GM12878 (cell line): ENCODE data around the gene EPB41. TPM values are rescaled to one million over a fixed set of nuclear protein-coding genes. Genes with fewer than 3 reads are reported as not detected.

ENCODE experiments used
- CBX5 ChIP-seq: sonication (generic); IDR thresholded peaks from 2 replicates; pipeline ENCODE4 v1.6.1; 2016; ENCODE audit warnings: low read depth, moderate library complexity, mild to moderate bottlenecking, inconsistent platforms
- CEBPB ChIP-seq, 2 experiments: fragments of 150-350 bp in 1 of 2; IDR thresholded peaks; 2 replicates each; pipeline ENCODE4 v1.6.1; 2012 to 2014; ENCODE audit warnings: low read depth in 2 of 2, low read length in 2 of 2, borderline replicate concordance in 1 of 2, inconsistent platforms in 1 of 2
- RELA ChIP-seq: fragments of 450-650 bp; IDR thresholded peaks from 2 replicates; pipeline ENCODE4 v1.8.0; 2014; ENCODE audit warnings: borderline replicate concordance; ENCODE audit not compliant: partially characterized antibody
- SIN3A ChIP-seq: IDR thresholded peaks from 2 replicates; pipeline ENCODE4 v1.6.1; 2012; ENCODE audit warnings: low read depth, low read length, improper control_type of control experiment
- polyA plus RNA-seq, 11 experiments: library from polyadenylated mRNA; depleted of rRNA in 4 of 11; unstranded in 6 of 11; stranded (reverse) in 5 of 11; fragments of >200 nt; fragmentation: Nextera tagmentation in 4 of 11; fragmentation: Illumina TruSeq in 1 of 11; extraction: Ambion mirVana in 4 of 11; extraction: Trizol in 1 of 11; gene quantifications; 1 replicate in 1 of 11; 2 replicates in 10 of 11; pipeline versions ENCODE4 v1.2.1 to v1.2.3, GENCODE V29; 2011 to 2016; ENCODE audit warnings: inconsistent platforms in 2 of 11, missing spikeins in 2 of 11, low read depth in 1 of 11
- total RNA-seq, 4 experiments: library from RNA; depleted of rRNA in 3 of 4; stranded (reverse); fragments of >200 nt in 3 of 4; fragmentation: Illumina TruSeq in 1 of 4; extraction: Trizol in 1 of 4; gene quantifications; 2 replicates each; pipeline versions ENCODE4 v1.2.1 to v1.2.3, GENCODE V29; 2013 to 2021
- TF ChIP-seq, protein P1 (sequence below): fragments of 450-650 bp; formaldehyde crosslinking; IDR thresholded peaks from 2 replicates; pipeline ENCODE4 v1.5.0; 2022; ENCODE audit warnings: mild to moderate bottlenecking, missing genetic modification characterization
- TF ChIP-seq, protein P2 (sequence below): fragments of 450-650 bp; IDR thresholded peaks from 2 replicates; pipeline ENCODE4 v1.6.1; 2016; ENCODE audit warnings: mild to moderate bottlenecking

Gene EPB41
- total and polyA plus RNA-seq, 10 of the 15 experiments (the other 5 are each of a cell fraction or from before 2014, with no cell fraction given): 1.1 to 77.6 (median 58.8) TPM

DNA sequence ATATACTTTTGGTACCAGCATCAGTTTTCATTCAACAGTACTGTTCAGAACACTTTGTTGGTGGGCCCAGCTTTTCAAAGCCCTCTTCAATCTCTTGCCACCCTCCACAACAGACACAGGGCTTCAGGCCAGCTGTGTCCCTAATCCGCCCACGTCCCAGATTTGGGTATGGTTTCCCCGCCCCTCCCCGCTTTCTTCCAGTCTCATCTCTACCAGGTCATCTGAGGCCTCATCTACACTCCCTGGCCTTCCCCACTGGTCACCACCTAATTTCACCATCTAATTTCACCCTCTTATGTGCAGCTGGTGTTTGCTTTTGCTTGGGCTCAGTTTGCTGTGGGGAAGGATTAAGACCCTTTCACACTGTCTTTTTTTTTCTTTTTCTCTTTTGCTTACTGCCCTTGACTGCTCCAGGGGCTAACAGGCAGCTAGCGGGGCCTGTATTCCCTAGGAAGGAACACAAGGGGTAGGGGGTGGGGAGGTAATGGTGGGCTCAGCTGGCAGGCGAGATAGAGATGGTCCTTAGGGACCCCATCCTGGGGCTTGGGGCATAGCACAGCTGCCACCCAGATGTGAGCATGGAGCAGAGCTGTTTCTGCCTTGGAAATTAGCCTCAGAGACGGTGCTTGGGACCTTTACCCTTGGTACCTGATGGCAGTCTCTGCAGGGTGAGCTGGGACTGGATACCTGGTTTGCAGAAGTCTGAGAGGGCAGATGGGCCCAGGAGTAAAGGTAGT lies 3.8 kb upstream of the EPB41 start (continued):
- TF ChIP-seq RELA (no peak), CEBPB (IDR thresholded peaks at IDR 0.05; ENCODE audit: borderline replicate concordance in 1 of 2, low read depth in 2 of 2, low read length in 2 of 2) (no peak), SIN3A (no peak), CBX5 (no peak)
- TF ChIP-seq, protein P1, sequence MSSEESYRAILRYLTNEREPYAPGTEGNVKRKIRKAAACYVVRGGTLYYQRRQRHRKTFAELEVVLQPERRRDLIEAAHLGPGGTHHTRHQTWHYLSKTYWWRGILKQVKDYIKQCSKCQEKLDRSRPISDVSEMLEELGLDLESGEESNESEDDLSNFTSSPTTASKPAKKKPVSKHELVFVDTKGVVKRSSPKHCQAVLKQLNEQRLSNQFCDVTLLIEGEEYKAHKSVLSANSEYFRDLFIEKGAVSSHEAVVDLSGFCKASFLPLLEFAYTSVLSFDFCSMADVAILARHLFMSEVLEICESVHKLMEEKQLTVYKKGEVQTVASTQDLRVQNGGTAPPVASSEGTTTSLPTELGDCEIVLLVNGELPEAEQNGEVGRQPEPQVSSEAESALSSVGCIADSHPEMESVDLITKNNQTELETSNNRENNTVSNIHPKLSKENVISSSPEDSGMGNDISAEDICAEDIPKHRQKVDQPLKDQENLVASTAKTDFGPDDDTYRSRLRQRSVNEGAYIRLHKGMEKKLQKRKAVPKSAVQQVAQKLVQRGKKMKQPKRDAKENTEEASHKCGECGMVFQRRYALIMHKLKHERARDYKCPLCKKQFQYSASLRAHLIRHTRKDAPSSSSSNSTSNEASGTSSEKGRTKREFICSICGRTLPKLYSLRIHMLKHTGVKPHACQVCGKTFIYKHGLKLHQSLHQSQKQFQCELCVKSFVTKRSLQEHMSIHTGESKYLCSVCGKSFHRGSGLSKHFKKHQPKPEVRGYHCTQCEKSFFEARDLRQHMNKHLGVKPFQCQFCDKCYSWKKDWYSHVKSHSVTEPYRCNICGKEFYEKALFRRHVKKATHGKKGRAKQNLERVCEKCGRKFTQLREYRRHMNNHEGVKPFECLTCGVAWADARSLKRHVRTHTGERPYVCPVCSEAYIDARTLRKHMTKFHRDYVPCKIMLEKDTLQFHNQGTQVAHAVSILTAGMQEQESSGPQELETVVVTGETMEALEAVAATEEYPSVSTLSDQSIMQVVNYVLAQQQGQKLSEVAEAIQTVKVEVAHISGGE (CRISPR knock-in tag): no peak
- TF ChIP-seq, protein P2, sequence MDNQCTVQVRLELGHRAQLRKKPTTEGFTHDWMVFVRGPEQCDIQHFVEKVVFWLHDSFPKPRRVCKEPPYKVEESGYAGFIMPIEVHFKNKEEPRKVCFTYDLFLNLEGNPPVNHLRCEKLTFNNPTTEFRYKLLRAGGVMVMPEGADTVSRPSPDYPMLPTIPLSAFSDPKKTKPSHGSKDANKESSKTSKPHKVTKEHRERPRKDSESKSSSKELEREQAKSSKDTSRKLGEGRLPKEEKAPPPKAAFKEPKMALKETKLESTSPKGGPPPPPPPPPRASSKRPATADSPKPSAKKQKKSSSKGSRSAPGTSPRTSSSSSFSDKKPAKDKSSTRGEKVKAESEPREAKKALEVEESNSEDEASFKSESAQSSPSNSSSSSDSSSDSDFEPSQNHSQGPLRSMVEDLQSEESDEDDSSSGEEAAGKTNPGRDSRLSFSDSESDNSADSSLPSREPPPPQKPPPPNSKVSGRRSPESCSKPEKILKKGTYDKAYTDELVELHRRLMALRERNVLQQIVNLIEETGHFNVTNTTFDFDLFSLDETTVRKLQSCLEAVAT: no peak
- TF ChIP-seq, all 136 proteins: peak for 0
